ENCODE data around the gene ADCY10.

- no peak for TF ChIP-seq POLR2A (IDR thresholded peaks at IDR 0.05; ENCODE audit: low read length)
- TF ChIP-seq GATA1 (IDR thresholded peaks at IDR 0.05; ENCODE audit: low read depth, low read length) = no peak
These were observed 114.2 kb downstream of the ADCY10 start for GRCh38 chr1:167799747-167800146.
